Upper lobe of right lung (tissue), 1 donor: ENCODE measurements around the gene MOXD1. TPM values are rescaled to one million over a fixed set of nuclear protein-coding genes. Genes with fewer than 3 reads are reported as not detected.

Experiments
- ATAC-seq: fragments of 200-7000 bp; cut with Tn5 transposase; one replicate; pipeline ENCODE4 v1.9.1; 2020; ENCODE audit warnings: mild to moderate bottlenecking, moderate library complexity
- DNase-seq: peaks from one replicate; pipeline ENCODE4 v3.0.0-alpha.2; 2020
- H3K27ac ChIP-seq: fragments of 200-600 bp; one replicate; pipeline ENCODE4 v1.8.0; 2022
- H3K27me3 ChIP-seq: fragments of 200-600 bp; one replicate; pipeline ENCODE4 v1.8.0; 2022; ENCODE audit warnings: mild to moderate bottlenecking
- H3K36me3 ChIP-seq: fragments of 200-600 bp; one replicate; pipeline ENCODE4 v1.8.0; 2022
- H3K4me1 ChIP-seq: fragments of 200-600 bp; one replicate; pipeline ENCODE4 v1.8.0; 2022
- H3K4me3 ChIP-seq: fragments of 200-600 bp; one replicate; pipeline ENCODE4 v1.8.0; 2022; ENCODE audit warnings: mild to moderate bottlenecking
- H3K9me3 ChIP-seq: fragments of 200-600 bp; one replicate; pipeline ENCODE4 v1.8.0; 2022
- CTCF ChIP-seq: fragments of 200-600 bp; IDR thresholded peaks from one replicate; pipeline ENCODE4 v1.8.0; 2022; ENCODE audit warnings: antibody characterized with exemption
- intact Hi-C: fragments of 100-400 bp; cut with DNase I; formaldehyde crosslinking; loops from one replicate; pipeline ENCODE4 v1.11.0; 2022
- total RNA-seq: library from RNA; stranded (reverse); fragmentation: NEBNext Ultra II Directional; extraction: Animal tissue kit (Norgen Biotek cat#: 25700); gene quantifications from one replicate; pipeline ENCODE4 v1.2.1, GENCODE V29; 2021
- donor health status: DM: no; HTN: yes; CAD: no; lungs with severe emphysema.

MOXD1 gene
- total RNA-seq, 1 donor from 2014 or later = 24.0 TPM

DNA sequence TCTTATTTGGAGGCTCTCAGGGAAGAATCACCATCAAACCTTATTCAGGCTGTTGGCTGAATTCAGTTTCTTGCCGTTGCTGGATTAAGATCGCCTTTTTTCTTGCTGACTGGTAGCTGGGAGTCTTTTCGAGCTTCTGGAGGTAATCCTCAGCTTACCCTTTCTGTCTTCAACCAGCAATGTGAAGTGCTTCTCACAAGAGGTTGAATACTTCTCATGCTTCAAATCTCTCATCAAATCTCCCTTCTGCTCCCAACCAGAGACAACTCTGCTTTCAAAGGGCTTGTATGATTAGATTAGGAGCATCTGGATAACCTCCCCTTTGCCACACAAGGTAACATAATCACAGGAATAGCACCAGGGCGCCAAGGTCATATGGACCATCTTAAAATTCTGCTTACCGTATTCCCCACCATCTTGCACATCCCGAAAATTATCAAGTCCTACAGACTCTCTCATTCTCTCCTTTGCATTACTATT lies 137.2 kb downstream of the MOXD1 start:
- DNase-seq (no peak), ATAC-seq (no peak)
- intact Hi-C loops = no loop called here
- Histone ChIP-seq H3K9me3 (no peaks in the 10 kb centered on the region), H3K36me3 (no peaks in the 10 kb centered on the region), H3K27ac (no peak overlapping the region), H3K4me3 (no peak overlapping the region), H3K4me1 (no peaks in the 10 kb centered on the region), H3K27me3 (no peaks in the 10 kb centered on the region)
- TF ChIP-seq CTCF = no peak

DNA sequence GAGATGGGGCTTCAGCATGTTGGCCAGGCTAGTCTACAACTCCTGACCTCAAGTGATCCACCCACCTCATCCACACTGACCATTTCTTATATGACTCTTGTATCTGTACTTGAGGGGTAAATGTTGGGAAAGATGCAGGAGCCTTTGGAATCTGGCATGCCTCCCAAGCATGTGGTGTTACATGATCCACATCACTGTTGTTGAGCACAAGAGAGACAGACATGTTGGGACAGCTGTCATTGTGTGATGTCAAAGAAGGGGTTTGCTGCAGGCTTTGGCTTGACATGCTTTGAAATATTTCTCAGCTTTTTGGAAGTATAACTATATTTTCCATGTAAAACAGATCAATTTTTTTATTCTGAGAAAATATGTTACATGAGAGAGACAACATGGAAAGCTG lies 139.9 kb downstream of the MOXD1 start:
- intact Hi-C loops = no loop called here
- Histone ChIP-seq H3K27me3 (no peaks in the 10 kb centered on the region), H3K27ac (no peak overlapping the region), H3K4me3 (no peak overlapping the region), H3K9me3 (no peaks in the 10 kb centered on the region), H3K36me3 (no peaks in the 10 kb centered on the region), H3K4me1 (no peaks in the 10 kb centered on the region)
- TF ChIP-seq CTCF = no peak
- DNase-seq = no peak
- no peak for ATAC-seq

DNA sequence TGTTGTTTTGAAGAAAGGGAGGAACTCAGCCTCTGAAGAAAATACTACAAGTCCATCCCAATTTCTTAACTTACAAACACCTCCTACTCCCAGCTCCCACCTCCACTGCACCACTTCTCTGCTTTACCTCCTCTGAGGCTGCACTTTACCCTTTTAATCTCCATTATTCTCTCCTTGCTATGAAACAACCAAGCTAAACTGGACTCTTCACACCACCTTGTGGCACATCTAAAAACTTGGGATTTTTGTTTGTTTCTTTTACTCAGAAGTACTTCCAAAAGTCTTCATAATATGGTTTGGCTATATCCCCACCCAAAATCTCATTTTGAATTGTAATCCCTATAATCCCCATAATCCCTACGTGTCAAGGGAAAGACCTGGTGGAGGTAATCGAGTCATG lies 142.2 kb downstream of the MOXD1 start:
- no peaks in the 10 kb centered on the region for H3K36me3 ChIP-seq
- no peak for TF ChIP-seq CTCF
- no peak overlapping the region for H3K4me3 ChIP-seq
- no peaks in the 10 kb centered on the region for H3K27me3 ChIP-seq
- H3K4me1 ChIP-seq = no peaks in the 10 kb centered on the region
- H3K9me3 ChIP-seq = no peaks in the 10 kb centered on the region
- ATAC-seq = no peak
- intact Hi-C loops = no loop called here
- no peak for DNase-seq
- no peak overlapping the region for H3K27ac ChIP-seq

GRCh38 chr6:132257561-132257960 lies 143.7 kb downstream of the MOXD1 start:
- no peaks in the 10 kb centered on the region for H3K4me1 ChIP-seq
- no peak for DNase-seq
- peak; percentile 51 for ATAC-seq
- intact Hi-C loops = no loop called here
- no peaks in the 10 kb centered on the region for H3K9me3 ChIP-seq
- H3K27ac ChIP-seq = no peak overlapping the region
- TF ChIP-seq CTCF = no peak
- H3K36me3 ChIP-seq = no peaks in the 10 kb centered on the region
- no peak overlapping the region for H3K4me3 ChIP-seq
- no peaks in the 10 kb centered on the region for H3K27me3 ChIP-seq

GRCh38 chr6:132256457-132256856 lies 144.8 kb downstream of the MOXD1 start:
- TF ChIP-seq CTCF = no peak
- Histone ChIP-seq H3K36me3 (no peaks in the 10 kb centered on the region), H3K27me3 (no peaks in the 10 kb centered on the region), H3K4me1 (no peaks in the 10 kb centered on the region), H3K4me3 (no peak overlapping the region), H3K27ac (no peak overlapping the region), H3K9me3 (no peaks in the 10 kb centered on the region)
- intact Hi-C loops = no loop called here
- DNase-seq (no peak), ATAC-seq (no peak)

DNA sequence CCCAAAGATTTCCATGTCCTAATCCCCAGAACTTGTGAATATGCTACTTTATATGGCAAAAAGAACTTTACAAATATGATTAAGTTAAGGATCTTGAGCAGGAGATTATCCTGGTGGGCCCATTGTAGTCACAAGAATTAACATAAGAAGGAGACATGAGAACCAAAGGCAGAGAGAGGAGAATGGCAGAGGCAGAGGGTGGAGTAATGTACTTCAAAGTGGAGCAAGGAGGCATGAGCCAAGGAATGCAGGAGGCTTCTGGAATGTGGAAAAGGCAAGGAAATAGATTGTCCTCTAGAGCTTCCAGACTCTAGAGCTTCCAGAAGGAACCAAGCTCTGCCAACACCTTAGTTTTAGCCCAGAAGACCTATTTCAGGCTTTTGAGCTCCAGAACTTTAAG lies 147.4 kb downstream of the MOXD1 start:
- Histone ChIP-seq H3K4me3 (no peak overlapping the region), H3K27me3 (no peaks in the 10 kb centered on the region), H3K9me3 (no peaks in the 10 kb centered on the region), H3K4me1 (no peaks in the 10 kb centered on the region), H3K27ac (no peak overlapping the region), H3K36me3 (no peaks in the 10 kb centered on the region)
- ATAC-seq (no peak), DNase-seq (no peak)
- TF ChIP-seq CTCF = no peak
- intact Hi-C loops = no loop called here
